Gastroesophageal sphincter (tissue), 4 donors: Measurements from ENCODE around the gene SCAPER. TPM values are rescaled to one million over a fixed set of nuclear protein-coding genes. Genes with fewer than 3 reads are reported as not detected.
"Not testable (repeated sequence)": the region's sequence is repeated elsewhere in the genome, so short reads cannot be mapped to it uniquely, and the experiment has no call there.

Source experiments
- ATAC-seq: fragments of 150-250 bp; one replicate; pipeline ENCODE4 v1.9.1; 2016; ENCODE audit warnings: mild to moderate bottlenecking, moderate library complexity
- H3K27ac ChIP-seq, 4 donors: fragments of 200-600 bp; sonication (generic) in 3 of 4; 1 replicate in 3 of 4; 2 replicates in 1 of 4; pipeline ENCODE4 v1.5.1; 2016 to 2019
- H3K27me3 ChIP-seq: fragments of 200-600 bp; sonication (generic); one replicate; pipeline ENCODE4 v1.5.1; 2019
- H3K36me3 ChIP-seq, 2 donors: fragments of 200-600 bp; sonication (generic); one replicate each; pipeline ENCODE4 v1.5.1; 2019; ENCODE audit warnings: control low read depth in 1 of 2
- H3K4me1 ChIP-seq, 3 donors: fragments of 200-600 bp; sonication (generic); 1 replicate in 2 of 3; 2 replicates in 1 of 3; pipeline ENCODE4 v1.5.1; 2016 to 2019; ENCODE audit warnings: control low read depth in 2 of 3
- H3K4me3 ChIP-seq, 2 donors: fragments of 200-600 bp; sonication (generic); one replicate each; pipeline ENCODE4 v1.5.1; 2019; ENCODE audit warnings: mild to moderate bottlenecking in 1 of 2, moderate library complexity in 1 of 2
- H3K9me3 ChIP-seq, 3 donors: fragments of 200-600 bp; sonication (generic); one replicate each; pipeline ENCODE4 v1.5.1; 2017 to 2019; ENCODE audit warnings: control low read depth in 2 of 3
- CTCF ChIP-seq, 4 experiments: fragments of 200-600 bp in 2 of 4; fragments of 450-650 bp in 2 of 4; sonication (generic) in 1 of 4; IDR thresholded peaks; one replicate each; pipeline ENCODE4 v1.5.1; 2017 to 2019; ENCODE audit warnings: antibody characterized with exemption in 4 of 4, mild to moderate bottlenecking in 2 of 4, moderate library complexity in 2 of 4
- EP300 ChIP-seq: sonication (generic); formaldehyde crosslinking; IDR thresholded peaks from one replicate; pipeline ENCODE4 v1.6.1; 2017; ENCODE audit warnings: antibody characterized with exemption, mild to moderate bottlenecking
- POLR2A ChIP-seq, 2 donors: fragments of 450-650 bp; IDR thresholded peaks; one replicate each; pipeline ENCODE4 v1.6.1; 2017; ENCODE audit warnings: antibody characterized with exemption in 2 of 2, mild to moderate bottlenecking in 2 of 2, moderate library complexity in 1 of 2
- POLR2AphosphoS5 ChIP-seq: sonication (generic); formaldehyde crosslinking; IDR thresholded peaks from one replicate; pipeline ENCODE4 v1.6.1; 2017; ENCODE audit warnings: antibody characterized with exemption
- WGBS, 2 donors: methylation state at CpG; one replicate each; pipeline ENCODE4 v1.1.5; 2018; ENCODE audit warnings: low coverage in 1 of 2; 5-methylcytosine and 5-hydroxymethylcytosine counted together
- small RNA-seq, 4 donors: library from RNA; depleted of rRNA; stranded (forward); fragments of <200 nt; gene quantifications; one replicate each; pipeline ENCODE3, GENCODE V24; 2016
- total RNA-seq, 4 donors: library from RNA; depleted of rRNA; stranded (reverse); fragments of >200 nt; gene quantifications; one replicate each; pipeline ENCODE4 v1.1.0, GENCODE V29; 2016

SCAPER gene
- total RNA-seq, 4 donors from 2014 or later: 21.5 to 34.3 (median 28.7) TPM

DNA sequence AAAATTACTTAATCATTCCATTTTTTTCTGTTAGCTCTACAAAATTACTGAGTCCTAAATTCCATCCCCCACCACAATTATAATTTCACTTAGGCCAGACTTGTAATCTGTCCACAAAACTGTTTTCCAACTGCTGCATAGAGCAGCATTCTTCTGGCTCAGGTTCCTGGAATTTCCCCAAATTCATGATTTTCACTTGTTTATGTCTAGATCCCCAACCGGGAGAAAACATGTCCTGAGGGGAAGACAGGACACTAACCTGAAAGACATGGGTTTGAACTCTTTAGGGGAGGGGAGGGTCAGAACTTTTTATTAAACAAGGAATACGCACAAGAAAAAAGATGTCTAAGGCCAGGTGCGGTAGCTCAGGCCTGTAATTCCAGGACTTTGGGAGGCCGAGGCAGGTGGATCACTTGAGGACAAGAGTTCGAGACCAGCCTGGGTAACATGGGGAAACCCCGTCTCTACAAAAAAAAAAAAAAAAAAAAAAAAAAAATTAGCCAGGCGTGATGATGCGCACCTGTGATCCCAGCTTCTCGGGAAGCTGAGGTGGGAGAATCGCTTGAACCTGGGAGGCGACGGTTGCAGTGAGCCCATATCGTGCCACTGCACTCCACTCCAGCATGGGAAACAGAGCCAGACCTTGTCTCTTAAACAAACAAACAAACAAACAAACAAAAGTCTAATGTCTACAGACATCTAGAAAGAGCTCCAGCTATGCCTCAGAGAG lies 595.4 kb downstream of the SCAPER start:
- Histone ChIP-seq H3K4me1 (peaks cover 0 to 35% (median 3%) of the 10 kb centered on the region in 3 donors), H3K36me3 (no peaks in the 10 kb centered on the region), H3K27me3 (no peaks in the 10 kb centered on the region), H3K4me3 (peak overlapping the region in 1 of 2 donors; percentile 75), H3K9me3 (no peaks in the 10 kb centered on the region), H3K27ac (peak overlapping the region in 1 of 4 donors; percentile 89)
- no peak for ATAC-seq
- WGBS, 2 donors: 81 to 92% methylated on average over 2 to 5 of the region's 13 CpGs
- no peak for TF ChIP-seq CTCF (IDR thresholded peaks at IDR 0.05)
- no peak for TF ChIP-seq EP300
- no peak for TF ChIP-seq POLR2AphosphoS5
- TF ChIP-seq POLR2A (IDR thresholded peaks at IDR 0.05): no peak

GRCh38 chr15:76303909-76304308 lies 601.2 kb downstream of the SCAPER start:
- H3K4me3 ChIP-seq: no peak overlapping the region
- peaks cover 0 to 41% (median 0%) of the 10 kb centered on the region in 3 donors for H3K4me1 ChIP-seq
- ATAC-seq: no peak
- no peaks in the 10 kb centered on the region for H3K36me3 ChIP-seq
- H3K27me3 ChIP-seq: no peaks in the 10 kb centered on the region
- H3K9me3 ChIP-seq: no peaks in the 10 kb centered on the region
- TF ChIP-seq POLR2AphosphoS5 (no peak), CTCF (IDR thresholded peaks at IDR 0.05) (no peak), POLR2A (IDR thresholded peaks at IDR 0.05) (no peak), EP300 (no peak)
- 81 to 100% methylated on average over 1 of the region's 1 CpG for WGBS, 2 donors
- no peak overlapping the region for H3K27ac ChIP-seq

- Histone ChIP-seq H3K27ac (no peak overlapping the region), H3K27me3 (no peaks in the 10 kb centered on the region), H3K4me1 (peaks cover 0 to 33% (median 0%) of the 10 kb centered on the region in 3 donors), H3K4me3 (no peak overlapping the region), H3K36me3 (no peaks in the 10 kb centered on the region), H3K9me3 (no peaks in the 10 kb centered on the region)
- TF ChIP-seq POLR2AphosphoS5 (no peak), CTCF (IDR thresholded peaks at IDR 0.05) (no peak), POLR2A (IDR thresholded peaks at IDR 0.05) (no peak), EP300 (no peak)
- no peak for ATAC-seq
- WGBS, 2 donors: 55 to 69% methylated on average over 1 of the region's 1 CpG
Measured at GRCh38 chr15:76299786-76300185, 605.4 kb downstream of the SCAPER start.

DNA sequence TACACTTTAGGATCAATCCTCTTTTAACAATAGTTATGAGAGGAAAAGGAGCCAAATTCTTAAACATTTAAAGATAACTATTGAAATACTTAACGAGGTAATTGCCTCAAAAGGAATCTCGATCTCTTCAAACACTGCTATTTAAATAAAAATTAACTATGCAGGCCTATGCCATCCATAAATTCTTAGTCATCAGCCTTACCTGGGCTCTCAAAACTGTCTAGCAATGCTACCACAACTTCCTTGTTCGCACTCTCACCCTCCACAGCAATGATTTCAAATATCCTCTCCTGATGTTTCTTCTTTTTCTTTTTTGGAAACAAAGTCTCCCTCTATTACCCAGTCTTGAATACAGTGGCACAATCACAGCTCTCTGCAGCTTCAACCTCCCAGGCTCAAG lies 606.2 kb downstream of the SCAPER start:
- Histone ChIP-seq H3K27ac (no peak overlapping the region), H3K4me1 (peaks cover 0 to 41% (median 0%) of the 10 kb centered on the region in 3 donors), H3K36me3 (no peaks in the 10 kb centered on the region), H3K4me3 (no peak overlapping the region), H3K9me3 (no peaks in the 10 kb centered on the region), H3K27me3 (no peaks in the 10 kb centered on the region)
- TF ChIP-seq POLR2A (IDR thresholded peaks at IDR 0.05): no peak
- TF ChIP-seq POLR2AphosphoS5: no peak
- TF ChIP-seq EP300: no peak
- no peak for TF ChIP-seq CTCF (IDR thresholded peaks at IDR 0.05)
- ATAC-seq: no peak
- 79 to 84% methylated on average over 3 of the region's 3 CpGs for WGBS, 2 donors

- WGBS, 2 donors: 93% methylated on average over 4 of the region's 4 CpGs; no CpG with 5 or more reads in 1 of the 2 donors
- not testable (repeated sequence) for ATAC-seq, H3K27ac ChIP-seq, H3K27me3 ChIP-seq, H3K9me3 ChIP-seq, H3K36me3 ChIP-seq, H3K4me3 ChIP-seq
- H3K4me1 ChIP-seq: peaks cover 0 to 48% (median 4%) of the 10 kb centered on the region in 3 donors
Measured at GRCh38 chr15:76297951-76298350, 607.2 kb downstream of the SCAPER start.

Small RNA genes lying within 50 kb of the gene (small RNA-seq; reads per million reads assigned to genes)
- 0 reads per million in 4 donors for gene AC090751.1
- 0 reads per million in 4 donors for gene MIR3713

Other genes with a start within 250 kb of the SCAPER start
- 10 to 100 TPM; 37.8 to 66.9 (median 49.7) TPM for gene RCN2, start 26.4 kb upstream of the SCAPER start, total RNA-seq
- 10 to 100 TPM in 2 of 4 donors, 1 to 10 TPM in 2; 7.1 to 18.2 (median 9.0) TPM for gene PSTPIP1, start 89.8 kb upstream of the SCAPER start, total RNA-seq
- gene TSPAN3, start 165.8 kb upstream of the SCAPER start, total RNA-seq: 100 to 1,000 TPM; 163 to 205 (median 171) TPM